HepG2 (cell line): Measurements from ENCODE around the gene SRRM2. TPM values are rescaled to one million over a fixed set of nuclear protein-coding genes. Genes with fewer than 3 reads are reported as not detected.
A peak's percentile ranks its signal among the peaks of the same experiment; 100 is the strongest.

Experiments used
- ATAC-seq: fragments of 200-7000 bp; cut with Tn5 transposase; 3 replicates; pipeline ENCODE4 v1.9.1; 2020; ENCODE audit warnings: mild to moderate bottlenecking, moderate library complexity
- BruUV-seq: library from RNA; stranded (reverse); fragments of 400-500 nt; replicated peaks from 2 replicates; lab custom pipeline; 2021; lab: Mats Ljungman, UMichigan
- CTCF ChIA-PET: fragments of 300-600 bp; formaldehyde crosslinking; extraction: SDS; loops from one replicate; lab custom pipeline; 2021; ENCODE audit warnings: low total read pairs, inconsistent platforms, low intra/inter-chr PET ratio; lab: Yijun Ruan, JAX
- POLR2A ChIA-PET: fragments of 350-600 bp; sonication (Branson Sonifier 250); formaldehyde crosslinking; loops from one replicate; lab custom pipeline; 2020; ENCODE audit warnings: antibody characterized with exemption, inconsistent platforms; lab: Yijun Ruan, JAX
- DNase-seq: peaks from one replicate; pipeline ENCODE4 v3.0.0-alpha.2; 2015; ENCODE audit warnings: low spot score
- FAIRE-seq: peaks from 3 replicates; lab custom pipeline; 2011; peaks lifted over from hg19 to GRCh38; lab: Jason Lieb, UNC
- H2AFZ ChIP-seq: one replicate; pipeline ENCODE4 v1.6.1; 2011; ENCODE audit warnings: low read length, inconsistent platforms
- H3K27ac ChIP-seq: fragments of 300-600 bp; 3 replicates; pipeline ENCODE4 v1.8.0; 2011; ENCODE audit warnings: mixed run types, mild to moderate bottlenecking, mixed read lengths, low read length, inconsistent platforms; ENCODE audit not compliant: insufficient read depth; ENCODE audit errors: extremely low read length
- H3K27me3 ChIP-seq, 2 experiments: fragments of 200-600 bp in 1 of 2; 2 replicates in 1 of 2; 3 replicates in 1 of 2; pipeline versions ENCODE4 v1.6.0 to v1.8.0; 2011; ENCODE audit warnings: low read length in 2 of 2, mild to moderate bottlenecking in 2 of 2, moderate library complexity in 2 of 2, inconsistent platforms in 1 of 2; ENCODE audit not compliant: insufficient read depth in 2 of 2, control insufficient read depth in 1 of 2
- H3K36me3 ChIP-seq, 2 experiments: fragments of 200-600 bp in 1 of 2; replicated peaks in 1 of 2; 2 replicates in 1 of 2; 3 replicates in 1 of 2; pipeline versions ENCODE4 v1.5.1 to v1.8.0; 2011; ENCODE audit warnings: low read length in 2 of 2, inconsistent platforms in 1 of 2; ENCODE audit not compliant: insufficient read depth in 2 of 2, control insufficient read depth in 1 of 2
- H3K4me1 ChIP-seq: 2 replicates; pipeline ENCODE4 v1.5.1; 2012; ENCODE audit warnings: low read length, inconsistent platforms; ENCODE audit not compliant: insufficient read depth
- H3K4me2 ChIP-seq: 2 replicates; pipeline ENCODE4 v1.6.0; 2011; ENCODE audit warnings: low read depth, low read length, inconsistent platforms
- H3K4me3 ChIP-seq, 3 experiments: fragments of 200-600 bp in 1 of 3; sonication (generic), shearing (Covaris generic) in 1 of 3; replicated peaks in 1 of 3; 2 replicates each; pipeline ENCODE4 v1.5.1; 2011 to 2016; ENCODE audit warnings: low read length in 3 of 3, inconsistent platforms in 2 of 3, low read depth in 2 of 3, mild to moderate bottlenecking in 2 of 3, control low read depth in 1 of 3, mixed read lengths in 1 of 3; ENCODE audit not compliant: insufficient read depth in 1 of 3
- H3K79me2 ChIP-seq: one replicate; pipeline ENCODE4 v1.6.1; 2011; ENCODE audit warnings: low read length, inconsistent platforms; ENCODE audit not compliant: insufficient read depth
- H3K9ac ChIP-seq: 2 replicates; pipeline ENCODE4 v1.6.0; 2011; ENCODE audit warnings: mild to moderate bottlenecking, low read depth, low read length, inconsistent platforms; ENCODE audit not compliant: insufficient read depth
- H3K9me3 ChIP-seq: 2 replicates; pipeline ENCODE4 v1.5.1; 2012; ENCODE audit warnings: mild to moderate bottlenecking, low read length
- H4K20me1 ChIP-seq: 2 replicates; pipeline ENCODE4 v1.6.0; 2011; ENCODE audit warnings: inconsistent platforms, mild to moderate bottlenecking, low read length, moderate library complexity; ENCODE audit not compliant: insufficient read depth
- BCL6 ChIP-seq: IDR thresholded peaks from 2 replicates; pipeline ENCODE4 v1.6.1; 2016; ENCODE audit warnings: missing genetic modification reagents, missing compliant biosample characterization
- CEBPG ChIP-seq: IDR thresholded peaks from 2 replicates; pipeline ENCODE4 v1.6.1; 2016
- FOXP1 ChIP-seq, 2 experiments: fragments of 450-650 bp in 1 of 2; IDR thresholded peaks; 2 replicates each; pipeline ENCODE4 v1.6.1; 2017 to 2018; ENCODE audit warnings: antibody characterized with exemption in 1 of 2
- NR2C2 ChIP-seq: sonication (generic); formaldehyde crosslinking; IDR thresholded peaks from 2 replicates; pipeline ENCODE4 v1.4.0; 2020; ENCODE audit warnings: missing genetic modification reagents, mild to moderate bottlenecking, moderate library complexity, borderline replicate concordance
- NR2F6 ChIP-seq, 2 experiments: IDR thresholded peaks; 2 replicates each; pipeline ENCODE4 v1.6.1; 2016; ENCODE audit warnings: antibody characterized with exemption in 1 of 2, mild to moderate bottlenecking in 1 of 2
- PCBP1 ChIP-seq: fragments of 200-400 bp; formaldehyde crosslinking; IDR thresholded peaks from 2 replicates; pipeline ENCODE4 v1.6.1; 2017; ENCODE audit warnings: mild to moderate bottlenecking, low read depth, low read length, borderline replicate concordance
- RFX3 ChIP-seq: IDR thresholded peaks from 2 replicates; pipeline ENCODE4 v1.6.1; 2016; ENCODE audit warnings: missing biosample characterization, missing genetic modification reagents
- SIX4 ChIP-seq: sonication (generic); formaldehyde crosslinking; IDR thresholded peaks from 2 replicates; pipeline ENCODE4 v1.4.0; 2020; ENCODE audit warnings: missing genetic modification reagents
- WGBS: methylation state at CpG from one replicate; pipeline ENCODE4 v1.1.6; 2017; ENCODE audit warnings: low lambda C conversion rate; 5-methylcytosine and 5-hydroxymethylcytosine counted together
- in situ Hi-C: cut with HindIII; loops from 2 replicates; pipeline ENCODE4 v1.10.0; 2017; ENCODE audit warnings: low pct_unique_long_range_greater_than_20kb; ENCODE audit not compliant: extremely low pct_ligation_motif_present
- intact Hi-C: fragments of 100-400 bp; cut with micrococcal nuclease; formaldehyde crosslinking; loops from one replicate; pipeline ENCODE4 v1.10.0; 2022; ENCODE audit not compliant: unreplicated experiment
- polyA plus RNA-seq, 8 experiments: library from polyadenylated mRNA; depleted of rRNA in 3 of 8; stranded (reverse) in 7 of 8; unstranded in 1 of 8; fragments of >200 nt; fragmentation: Illumina TruSeq in 4 of 8; extraction: Trizol in 4 of 8; gene quantifications; 2 replicates each; pipeline versions ENCODE4 v1.2.1 to v1.2.3, GENCODE V29; 2011 to 2016; ENCODE audit warnings: low read depth in 4 of 8, missing spikeins in 1 of 8, mixed read lengths in 1 of 8; ENCODE audit not compliant: insufficient read depth in 1 of 8
- total RNA-seq, 5 experiments: library from RNA; depleted of rRNA; stranded (reverse); fragments of >200 nt; fragmentation: Illumina TruSeq; extraction: Trizol; gene quantifications; 2 replicates each; pipeline ENCODE4 v1.2.3, GENCODE V29; 2016; ENCODE audit warnings: low read depth in 1 of 5
- TF ChIP-seq, protein P1 (sequence below): sonication (generic); formaldehyde crosslinking; IDR thresholded peaks from 2 replicates; pipeline ENCODE4 v1.4.0; 2020; ENCODE audit warnings: missing genetic modification reagents, low read depth, mild to moderate bottlenecking, borderline replicate concordance
- TF ChIP-seq, protein P2 (sequence below): sonication (generic); formaldehyde crosslinking; IDR thresholded peaks from 2 replicates; pipeline ENCODE4 v1.4.0; 2020; ENCODE audit warnings: missing genetic modification reagents, borderline replicate concordance
- TF ChIP-seq, protein P3 (sequence below), 2 experiments: fragments of 450-650 bp in 1 of 2; sonication (generic) in 1 of 2; formaldehyde crosslinking; IDR thresholded peaks; 2 replicates each; pipeline versions ENCODE4 v1.5.0 to v1.8.0; 2020 to 2022; ENCODE audit warnings: mild to moderate bottlenecking in 1 of 2, missing genetic modification reagents in 1 of 2

The SRRM2 gene
- total and polyA plus RNA-seq, 2 of the 13 experiments (the other 11 are each of a cell fraction or from before 2014, with no cell fraction given), result 50.4 to 112 TPM

DNA sequence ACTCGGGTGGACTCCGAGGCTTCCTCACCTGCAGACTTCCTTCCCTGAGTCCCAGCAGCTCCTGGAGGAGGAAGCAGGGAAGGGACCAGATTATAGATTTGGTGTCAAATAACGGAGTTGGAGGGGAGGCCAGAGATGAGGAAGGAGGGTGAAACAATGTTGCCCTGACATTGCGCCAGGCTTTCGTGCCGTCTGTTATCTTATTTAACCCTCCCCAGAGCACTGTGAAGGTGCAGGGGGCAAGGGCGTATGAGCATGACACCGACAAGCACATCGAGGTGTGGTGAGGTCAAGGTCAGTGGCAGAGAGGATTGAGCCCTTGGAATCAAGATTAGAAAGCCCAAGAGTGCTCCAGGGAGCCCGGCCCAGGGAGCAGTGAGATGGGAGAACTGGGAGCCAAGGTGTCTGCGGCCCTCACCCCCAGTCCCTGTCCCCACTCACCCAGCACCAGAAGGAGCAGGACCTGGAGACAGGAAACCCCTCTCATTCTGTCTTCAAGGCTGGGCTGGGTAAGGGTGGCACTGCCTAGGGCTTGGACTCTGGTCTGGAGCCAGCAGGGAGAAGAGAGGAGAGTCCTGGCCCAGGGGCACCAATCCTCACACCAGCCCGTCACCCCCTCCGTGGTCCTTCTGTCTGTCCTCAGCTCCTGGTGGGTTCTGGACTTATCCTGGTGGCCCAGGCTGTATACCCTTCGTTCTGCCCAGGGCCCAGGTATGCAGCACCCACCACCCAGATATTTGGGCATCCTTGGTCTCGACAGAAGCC lies 33.8 kb downstream of the SRRM2 start:
- H3K4me2 ChIP-seq, result peak overlapping the region; percentile 8; the same call in 1 of the 2 replicates
- H2AFZ ChIP-seq, result no peak overlapping the region
- TF ChIP-seq NR2C2 (peak; percentile 61; the same call in 1 of the 2 replicates), RFX3 (CRISPR knock-in tag) (no peak), SIX4 (CRISPR knock-in tag) (peak; percentile 55; the same call in 1 of the 2 replicates), NR2F6 (IDR thresholded peaks at IDR 0.05) (peak; percentile 19; the same call in 1 of the 2 replicates), NR2F6 (CRISPR knock-in tag; IDR thresholded peaks at IDR 0.05) (0 out of 2 replicates have a peak, but pooled peaks have one; percentile 41), FOXP1 (IDR thresholded peaks at IDR 0.05) (no peak), FOXP1 (CRISPR knock-in tag; IDR thresholded peaks at IDR 0.05) (no peak), BCL6 (CRISPR knock-in tag) (peak; percentile 39; the same call in 1 of the 2 replicates), CEBPG (CRISPR knock-in tag) (peak; percentile 18; the same call in 1 of the 2 replicates), PCBP1 (0 out of 2 replicates have a peak, but pooled peaks have one; percentile 63)
- TF ChIP-seq, protein P1, sequence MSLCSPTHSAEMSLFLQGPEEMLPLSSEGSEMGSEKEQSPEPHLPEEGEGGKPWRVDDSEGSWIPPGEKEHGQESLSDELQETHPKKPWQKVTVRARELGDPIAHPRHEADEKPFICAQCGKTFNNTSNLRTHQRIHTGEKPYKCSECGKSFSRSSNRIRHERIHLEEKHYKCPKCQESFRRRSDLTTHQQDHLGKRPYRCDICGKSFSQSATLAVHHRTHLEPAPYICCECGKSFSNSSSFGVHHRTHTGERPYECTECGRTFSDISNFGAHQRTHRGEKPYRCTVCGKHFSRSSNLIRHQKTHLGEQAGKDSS, result peak; percentile 53; the same call in 1 of the 2 replicates
- TF ChIP-seq, protein P2, sequence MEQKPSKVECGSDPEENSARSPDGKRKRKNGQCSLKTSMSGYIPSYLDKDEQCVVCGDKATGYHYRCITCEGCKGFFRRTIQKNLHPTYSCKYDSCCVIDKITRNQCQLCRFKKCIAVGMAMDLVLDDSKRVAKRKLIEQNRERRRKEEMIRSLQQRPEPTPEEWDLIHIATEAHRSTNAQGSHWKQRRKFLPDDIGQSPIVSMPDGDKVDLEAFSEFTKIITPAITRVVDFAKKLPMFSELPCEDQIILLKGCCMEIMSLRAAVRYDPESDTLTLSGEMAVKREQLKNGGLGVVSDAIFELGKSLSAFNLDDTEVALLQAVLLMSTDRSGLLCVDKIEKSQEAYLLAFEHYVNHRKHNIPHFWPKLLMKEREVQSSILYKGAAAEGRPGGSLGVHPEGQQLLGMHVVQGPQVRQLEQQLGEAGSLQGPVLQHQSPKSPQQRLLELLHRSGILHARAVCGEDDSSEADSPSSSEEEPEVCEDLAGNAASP, result 0 out of 2 replicates have a peak, but pooled peaks have one; percentile 18
- TF ChIP-seq, protein P3, sequence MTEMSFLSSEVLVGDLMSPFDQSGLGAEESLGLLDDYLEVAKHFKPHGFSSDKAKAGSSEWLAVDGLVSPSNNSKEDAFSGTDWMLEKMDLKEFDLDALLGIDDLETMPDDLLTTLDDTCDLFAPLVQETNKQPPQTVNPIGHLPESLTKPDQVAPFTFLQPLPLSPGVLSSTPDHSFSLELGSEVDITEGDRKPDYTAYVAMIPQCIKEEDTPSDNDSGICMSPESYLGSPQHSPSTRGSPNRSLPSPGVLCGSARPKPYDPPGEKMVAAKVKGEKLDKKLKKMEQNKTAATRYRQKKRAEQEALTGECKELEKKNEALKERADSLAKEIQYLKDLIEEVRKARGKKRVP (CRISPR knock-in tag; IDR thresholded peaks at IDR 0.05), result peak in 1 of 2 experiments; percentile 65; a peak in 2 of 4 replicates
- H3K4me3 ChIP-seq, result peak overlapping the region in 1 of 3 experiments; percentile 19; a peak in 1 of 6 replicates
- in situ Hi-C loops, result loop anchor here (5.0 kb wide), 1 partner anchor 41 kb away; no protein-coding TSS in a partner anchor
- H3K79me2 ChIP-seq, result no peaks in the 10 kb centered on the region
- WGBS, result 16% methylated on average over 13 of the region's 15 CpGs
- peaks cover 8 to 74% of the 10 kb centered on the region in 2 experiments; a peak in 4 of 5 replicates for H3K27me3 ChIP-seq
- H3K36me3 ChIP-seq, result no peaks in the 10 kb centered on the region
- BruUV-seq, result no TSS peak
- peaks cover 18% of the 10 kb centered on the region for H3K4me1 ChIP-seq
- DNase-seq, result no peak
- no peak overlapping the region for H3K9ac ChIP-seq
- FAIRE-seq, result no peak
- no peak overlapping the region for H3K27ac ChIP-seq
- no peaks in the 10 kb centered on the region for H3K9me3 ChIP-seq
- CTCF ChIA-PET, result no interaction called here
- no peaks in the 10 kb centered on the region for H4K20me1 ChIP-seq
- POLR2A ChIA-PET, result no interaction called here
- ATAC-seq, result no peak; the same call in 2 of the 3 replicates
- intact Hi-C loops, result no loop called here
